ENCODE data around the gene COMMD3. TPM values are rescaled to one million over a fixed set of nuclear protein-coding genes. Genes with fewer than 3 reads are reported as not detected.
"Not testable (repeated sequence)": the region's sequence is repeated elsewhere in the genome, so short reads cannot be mapped to it uniquely, and the experiment has no call there.

Gene COMMD3
- total RNA-seq, 1 experiment from 2014 or later, result 37.5 TPM

GRCh38 chr10:22301193-22301592 is 15.0 kb upstream of the COMMD3 start:
- H3K4me3 ChIP-seq (ENCODE audit: low read length), result no peak overlapping the region
- no peak for DNase-seq
- no peak overlapping the region for H2AFZ ChIP-seq (ENCODE audit: low read length)
- no peaks in the 10 kb centered on the region for H3K27me3 ChIP-seq (ENCODE audit: low read length)
- H3K4me2 ChIP-seq (ENCODE audit: low read depth, low read length, poor library complexity, severe bottlenecking), result no peak overlapping the region
- H3K27ac ChIP-seq (ENCODE audit: low read length), result no peak overlapping the region
- H3K79me2 ChIP-seq (ENCODE audit: low read length), result no peaks in the 10 kb centered on the region
- no peaks in the 10 kb centered on the region for H3K9me3 ChIP-seq (ENCODE audit: low read length)
- H4K20me1 ChIP-seq (ENCODE audit: insufficient read depth, low read depth, low read length), result no peaks in the 10 kb centered on the region
- no peaks in the 10 kb centered on the region for H3K36me3 ChIP-seq (ENCODE audit: insufficient read depth, low read length)
- H3K9ac ChIP-seq (ENCODE audit: low read length), result no peak overlapping the region
- no peaks in the 10 kb centered on the region for H3K9me2 ChIP-seq (replicated peaks; ENCODE audit: insufficient read depth, low read length)
- no peaks in the 10 kb centered on the region for H3K4me1 ChIP-seq (ENCODE audit: low read length)

GRCh38 chr10:22303461-22303860 is 12.7 kb upstream of the COMMD3 start:
- H3K4me3 ChIP-seq (ENCODE audit: low read length), result no peak overlapping the region
- H3K79me2 ChIP-seq (ENCODE audit: low read length), result no peaks in the 10 kb centered on the region
- H2AFZ ChIP-seq (ENCODE audit: low read length), result no peak overlapping the region
- no peaks in the 10 kb centered on the region for H3K9me2 ChIP-seq (replicated peaks; ENCODE audit: insufficient read depth, low read length)
- no peak overlapping the region for H3K9ac ChIP-seq (ENCODE audit: low read length)
- H3K9me3 ChIP-seq (ENCODE audit: low read length), result no peaks in the 10 kb centered on the region
- H4K20me1 ChIP-seq (ENCODE audit: insufficient read depth, low read depth, low read length), result no peaks in the 10 kb centered on the region
- H3K4me2 ChIP-seq (ENCODE audit: low read depth, low read length, poor library complexity, severe bottlenecking), result no peak overlapping the region
- H3K27me3 ChIP-seq (ENCODE audit: low read length), result no peaks in the 10 kb centered on the region
- no peak overlapping the region for H3K27ac ChIP-seq (ENCODE audit: low read length)
- no peaks in the 10 kb centered on the region for H3K4me1 ChIP-seq (ENCODE audit: low read length)
- H3K36me3 ChIP-seq (ENCODE audit: insufficient read depth, low read length), result no peaks in the 10 kb centered on the region
- DNase-seq, result no peak

- Histone ChIP-seq H3K79me2 (ENCODE audit: low read length) (no peaks in the 10 kb centered on the region), H2AFZ (ENCODE audit: low read length) (no peak overlapping the region), H4K20me1 (ENCODE audit: insufficient read depth, low read depth, low read length) (no peaks in the 10 kb centered on the region), H3K27me3 (ENCODE audit: low read length) (no peaks in the 10 kb centered on the region), H3K4me1 (ENCODE audit: low read length) (no peaks in the 10 kb centered on the region), H3K4me2 (ENCODE audit: low read depth, low read length, poor library complexity, severe bottlenecking) (no peak overlapping the region), H3K9me3 (ENCODE audit: low read length) (no peaks in the 10 kb centered on the region), H3K9me2 (replicated peaks; ENCODE audit: insufficient read depth, low read length) (no peaks in the 10 kb centered on the region), H3K27ac (ENCODE audit: low read length) (no peak overlapping the region), H3K4me3 (ENCODE audit: low read length) (no peak overlapping the region), H3K36me3 (ENCODE audit: insufficient read depth, low read length) (no peaks in the 10 kb centered on the region), H3K9ac (ENCODE audit: low read length) (no peak overlapping the region)
- no peak for DNase-seq
These were observed 10.5 kb upstream of the COMMD3 start for GRCh38 chr10:22305721-22306120.

GRCh38 chr10:22308390-22308789 is 7.8 kb upstream of the COMMD3 start:
- H3K27ac ChIP-seq (ENCODE audit: low read length), result no peak overlapping the region
- no peaks in the 10 kb centered on the region for H4K20me1 ChIP-seq (ENCODE audit: insufficient read depth, low read depth, low read length)
- H3K4me1 ChIP-seq (ENCODE audit: low read length), result peaks cover 6% of the 10 kb centered on the region
- H3K4me3 ChIP-seq (ENCODE audit: low read length), result no peak overlapping the region
- H3K9me2 ChIP-seq (replicated peaks; ENCODE audit: insufficient read depth, low read length), result no peaks in the 10 kb centered on the region
- H3K79me2 ChIP-seq (ENCODE audit: low read length), result no peaks in the 10 kb centered on the region
- H3K9ac ChIP-seq (ENCODE audit: low read length), result no peak overlapping the region
- H3K27me3 ChIP-seq (ENCODE audit: low read length), result no peaks in the 10 kb centered on the region
- H3K4me2 ChIP-seq (ENCODE audit: low read depth, low read length, poor library complexity, severe bottlenecking), result no peak overlapping the region
- H3K36me3 ChIP-seq (ENCODE audit: insufficient read depth, low read length), result no peaks in the 10 kb centered on the region
- no peaks in the 10 kb centered on the region for H3K9me3 ChIP-seq (ENCODE audit: low read length)
- H2AFZ ChIP-seq (ENCODE audit: low read length), result no peak overlapping the region
- DNase-seq, result no peak

GRCh38 chr10:22309180-22310000 is 6.8 kb upstream of the COMMD3 start:
- H3K9me3 ChIP-seq (ENCODE audit: low read length), result no peaks in the 10 kb centered on the region
- H3K4me1 ChIP-seq (ENCODE audit: low read length), result peaks cover 6% of the 10 kb centered on the region
- no peak for DNase-seq
- H3K79me2 ChIP-seq (ENCODE audit: low read length), result no peaks in the 10 kb centered on the region
- no peak overlapping the region for H2AFZ ChIP-seq (ENCODE audit: low read length)
- H3K36me3 ChIP-seq (ENCODE audit: insufficient read depth, low read length), result no peaks in the 10 kb centered on the region
- H3K9me2 ChIP-seq (replicated peaks; ENCODE audit: insufficient read depth, low read length), result no peaks in the 10 kb centered on the region
- H3K4me2 ChIP-seq (ENCODE audit: low read depth, low read length, poor library complexity, severe bottlenecking), result no peak overlapping the region
- H3K27me3 ChIP-seq (ENCODE audit: low read length), result no peaks in the 10 kb centered on the region
- no peak overlapping the region for H3K4me3 ChIP-seq (ENCODE audit: low read length)
- no peak overlapping the region for H3K27ac ChIP-seq (ENCODE audit: low read length)
- no peak overlapping the region for H3K9ac ChIP-seq (ENCODE audit: low read length)
- no peaks in the 10 kb centered on the region for H4K20me1 ChIP-seq (ENCODE audit: insufficient read depth, low read depth, low read length)

GRCh38 chr10:22310012-22310411 is 6.2 kb upstream of the COMMD3 start:
- not testable (repeated sequence) for H3K79me2 ChIP-seq (ENCODE audit: low read length); H4K20me1 ChIP-seq (ENCODE audit: insufficient read depth, low read depth, low read length); H3K9me3 ChIP-seq (ENCODE audit: low read length); H3K36me3 ChIP-seq (ENCODE audit: insufficient read depth, low read length); H3K4me3 ChIP-seq (ENCODE audit: low read length); H3K4me2 ChIP-seq (ENCODE audit: low read depth, low read length, poor library complexity, severe bottlenecking); H3K9me2 ChIP-seq (replicated peaks; ENCODE audit: insufficient read depth, low read length); H3K27ac ChIP-seq (ENCODE audit: low read length); DNase-seq; H3K9ac ChIP-seq (ENCODE audit: low read length); H3K27me3 ChIP-seq (ENCODE audit: low read length); H2AFZ ChIP-seq (ENCODE audit: low read length)
- H3K4me1 ChIP-seq (ENCODE audit: low read length), result peaks cover 12% of the 10 kb centered on the region

GRCh38 chr10:22310928-22311327 is 5.3 kb upstream of the COMMD3 start:
- Histone ChIP-seq H3K36me3 (ENCODE audit: insufficient read depth, low read length) (no peaks in the 10 kb centered on the region), H3K79me2 (ENCODE audit: low read length) (no peaks in the 10 kb centered on the region), H3K27ac (ENCODE audit: low read length) (no peak overlapping the region), H3K4me1 (ENCODE audit: low read length) (peaks cover 21% of the 10 kb centered on the region), H3K9ac (ENCODE audit: low read length) (no peak overlapping the region), H3K4me2 (ENCODE audit: low read depth, low read length, poor library complexity, severe bottlenecking) (no peak overlapping the region), H3K9me3 (ENCODE audit: low read length) (no peaks in the 10 kb centered on the region), H4K20me1 (ENCODE audit: insufficient read depth, low read depth, low read length) (no peaks in the 10 kb centered on the region), H3K9me2 (replicated peaks; ENCODE audit: insufficient read depth, low read length) (no peaks in the 10 kb centered on the region), H3K4me3 (ENCODE audit: low read length) (no peak overlapping the region), H3K27me3 (ENCODE audit: low read length) (0 out of 2 replicates have a peak, but pooled peaks cover 4% of the 10 kb centered on the region), H2AFZ (ENCODE audit: low read length) (no peak overlapping the region)
- DNase-seq, result no peak

GRCh38 chr10:22314852-22315251 is 1.3 kb upstream of the COMMD3 start:
- 0 out of 2 replicates have a peak, but pooled peaks cover 4% of the 10 kb centered on the region for H3K27me3 ChIP-seq (ENCODE audit: low read length)
- peak overlapping the region; percentile 75 for H3K4me2 ChIP-seq (ENCODE audit: low read depth, low read length, poor library complexity, severe bottlenecking)
- DNase-seq, result peak; percentile 65
- no peaks in the 10 kb centered on the region for H3K79me2 ChIP-seq (ENCODE audit: low read length)
- H3K9ac ChIP-seq (ENCODE audit: low read length), result 0 out of 2 replicates have a peak overlapping the region, but pooled peaks have one; percentile 77
- H3K9me3 ChIP-seq (ENCODE audit: low read length), result no peaks in the 10 kb centered on the region
- no peak overlapping the region for H3K27ac ChIP-seq (ENCODE audit: low read length)
- no peaks in the 10 kb centered on the region for H3K36me3 ChIP-seq (ENCODE audit: insufficient read depth, low read length)
- no peak overlapping the region for H3K4me3 ChIP-seq (ENCODE audit: low read length)
- H3K4me1 ChIP-seq (ENCODE audit: low read length), result peaks cover 39% of the 10 kb centered on the region
- H4K20me1 ChIP-seq (ENCODE audit: insufficient read depth, low read depth, low read length), result no peaks in the 10 kb centered on the region
- no peaks in the 10 kb centered on the region for H3K9me2 ChIP-seq (replicated peaks; ENCODE audit: insufficient read depth, low read length)
- H2AFZ ChIP-seq (ENCODE audit: low read length), result no peak overlapping the region

Data from Karpas-422 (cell line).